ENCODE results near the gene SLC38A1.

Gene SLC38A1

DNA sequence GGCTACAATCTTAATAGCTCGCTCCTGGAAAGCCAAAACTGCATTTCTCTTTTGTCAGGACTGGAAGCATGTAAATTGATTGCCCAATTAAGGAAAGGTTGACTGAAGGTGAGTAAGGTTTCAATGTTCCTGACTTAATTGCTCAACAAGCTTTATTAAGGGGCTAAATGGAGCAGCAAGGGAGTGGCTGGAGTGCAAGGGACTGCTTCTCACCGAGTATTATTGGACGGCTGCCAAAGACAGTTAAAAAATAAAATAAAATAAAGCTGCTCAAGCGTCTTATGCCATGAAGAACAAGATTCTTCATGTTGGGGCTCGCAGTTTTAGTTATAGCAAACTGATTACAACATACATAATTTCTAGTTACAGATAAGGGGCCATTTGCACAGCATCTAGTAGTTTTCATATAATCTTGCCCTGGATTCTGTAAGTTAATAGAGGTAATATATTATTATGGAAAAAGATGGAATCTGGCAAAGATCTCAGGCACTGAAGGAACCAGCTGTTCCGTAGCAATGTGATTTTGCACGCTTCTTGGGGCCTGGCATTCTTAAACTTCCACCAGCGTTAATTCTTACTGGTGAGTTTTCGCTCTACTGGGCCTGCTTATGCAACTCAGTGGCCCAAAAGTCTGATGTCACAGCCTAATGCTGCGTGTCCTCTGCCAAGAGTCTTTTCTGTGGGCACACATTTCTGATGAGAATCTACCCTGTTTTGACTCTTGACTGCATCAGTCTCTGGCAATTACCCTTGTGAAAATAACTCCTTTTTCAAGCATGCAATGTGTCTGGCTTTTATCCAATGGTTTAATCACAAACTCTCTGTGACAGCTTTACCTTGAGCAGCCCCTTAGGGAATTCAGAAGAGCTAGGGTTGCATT, 108.5 kb downstream of the SLC38A1 start:
- ATAC-seq (no peak), DNase-seq (ENCODE audit: low spot score in 2 of 2) (no peak)
- Mint-ChIP-seq H3K9me3 (peaks cover 7% of the 10 kb centered on the region), H3K4me3 (no peak overlapping the region), H3K36me3 (no peaks in the 10 kb centered on the region), H3K27ac (no peak overlapping the region), H3K4me1 (no peaks in the 10 kb centered on the region)

DNA sequence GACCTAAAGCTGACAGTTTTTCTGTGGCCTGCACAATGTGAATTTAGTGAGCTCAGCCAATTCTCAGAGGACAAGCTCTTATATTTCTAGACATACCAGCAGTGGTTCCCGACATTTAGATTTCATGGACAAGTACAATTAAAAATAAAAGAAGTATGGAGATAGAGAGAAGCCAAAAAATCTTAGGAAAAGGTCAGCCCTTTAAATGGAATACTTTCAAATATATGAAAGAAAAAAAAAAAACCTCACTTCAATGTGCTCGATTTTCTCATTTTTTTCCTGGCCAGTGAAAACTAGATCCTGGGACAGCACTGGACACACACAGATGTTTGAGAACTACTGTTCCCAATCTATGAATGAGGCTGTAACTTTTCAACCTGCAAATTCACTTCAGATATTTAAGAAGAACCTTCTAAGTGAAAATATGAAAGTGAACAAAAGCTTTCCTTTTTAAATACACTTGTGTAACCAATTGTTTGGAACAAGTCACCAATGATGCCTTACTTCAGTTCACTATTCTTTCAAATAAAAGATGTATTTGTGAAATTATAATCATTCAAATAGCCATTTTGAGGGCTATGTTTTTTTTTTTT, 109.4 kb downstream of the SLC38A1 start:
- no peak for DNase-seq (ENCODE audit: low spot score in 2 of 2)
- Mint-ChIP-seq H3K36me3 (no peaks in the 10 kb centered on the region), H3K4me1 (no peaks in the 10 kb centered on the region), H3K9me3 (peaks cover 7% of the 10 kb centered on the region), H3K4me3 (no peak overlapping the region), H3K27ac (no peak overlapping the region)
- no peak for ATAC-seq

DNA sequence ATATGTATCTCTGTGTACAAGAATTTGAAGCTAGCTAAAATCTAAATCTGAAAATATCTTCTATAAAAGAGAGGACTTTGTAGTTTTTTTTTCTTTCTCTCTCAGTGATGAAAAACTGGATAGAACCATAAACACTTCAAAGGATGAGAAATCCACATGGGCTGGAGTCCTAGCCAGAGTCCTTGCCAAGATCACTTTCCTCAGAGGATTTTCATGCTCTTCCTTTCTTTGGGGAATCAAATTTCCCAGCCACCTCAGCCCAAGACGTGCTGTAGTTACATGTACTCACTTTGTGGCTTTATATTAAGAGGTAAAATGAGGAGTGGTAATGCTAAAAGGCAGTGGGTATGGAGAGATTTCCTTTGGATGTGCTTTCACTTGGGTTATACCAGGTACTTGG, 110.3 kb downstream of the SLC38A1 start:
- Mint-ChIP-seq H3K4me3 (no peak overlapping the region), H3K36me3 (no peaks in the 10 kb centered on the region), H3K4me1 (no peaks in the 10 kb centered on the region), H3K27ac (no peak overlapping the region), H3K9me3 (peaks cover 7% of the 10 kb centered on the region)
- DNase-seq (ENCODE audit: low spot score in 2 of 2), result no peak
- ATAC-seq, result no peak

DNA sequence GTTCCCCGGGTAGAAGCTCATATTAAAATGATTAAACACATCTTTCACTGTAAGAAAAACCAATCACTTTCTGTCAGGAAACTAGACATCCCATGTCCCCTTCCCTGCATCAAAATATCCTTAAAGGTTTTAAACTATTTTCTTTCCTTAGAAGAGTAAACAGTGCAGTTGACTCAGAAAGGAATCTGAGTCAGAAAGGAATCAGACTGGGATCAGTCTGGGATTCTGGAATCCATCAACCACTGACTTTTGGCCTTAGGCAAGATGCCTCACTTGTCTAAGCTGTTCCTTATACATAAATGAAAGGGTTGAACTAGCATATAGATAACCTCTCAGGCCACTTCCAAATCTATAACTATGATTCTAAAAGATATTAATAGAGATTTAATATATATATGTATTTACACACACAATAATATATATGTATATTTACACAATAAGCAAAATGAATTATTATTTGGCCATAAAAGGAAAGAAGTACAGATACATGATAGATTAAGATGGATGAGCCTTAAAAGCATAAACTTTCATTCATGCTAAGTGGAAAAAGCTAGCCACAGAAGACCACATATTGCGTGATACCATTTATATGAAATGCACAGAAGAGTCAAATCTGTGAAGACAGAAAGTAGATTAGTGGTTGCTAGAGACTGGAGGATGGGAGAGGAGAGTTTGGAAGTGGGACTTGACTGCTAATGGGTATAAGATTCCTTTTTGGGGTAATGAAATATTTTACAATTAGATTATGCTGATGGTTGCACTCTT, 114.4 kb downstream of the SLC38A1 start:
- ATAC-seq (no peak), DNase-seq (ENCODE audit: low spot score in 2 of 2) (no peak)
- H3K4me1 Mint-ChIP-seq, result no peaks in the 10 kb centered on the region
- H3K27ac Mint-ChIP-seq, result no peak overlapping the region
- no peaks in the 10 kb centered on the region for H3K36me3 Mint-ChIP-seq
- H3K4me3 Mint-ChIP-seq, result no peak overlapping the region
- H3K9me3 Mint-ChIP-seq, result peaks cover 7% of the 10 kb centered on the region

DNA sequence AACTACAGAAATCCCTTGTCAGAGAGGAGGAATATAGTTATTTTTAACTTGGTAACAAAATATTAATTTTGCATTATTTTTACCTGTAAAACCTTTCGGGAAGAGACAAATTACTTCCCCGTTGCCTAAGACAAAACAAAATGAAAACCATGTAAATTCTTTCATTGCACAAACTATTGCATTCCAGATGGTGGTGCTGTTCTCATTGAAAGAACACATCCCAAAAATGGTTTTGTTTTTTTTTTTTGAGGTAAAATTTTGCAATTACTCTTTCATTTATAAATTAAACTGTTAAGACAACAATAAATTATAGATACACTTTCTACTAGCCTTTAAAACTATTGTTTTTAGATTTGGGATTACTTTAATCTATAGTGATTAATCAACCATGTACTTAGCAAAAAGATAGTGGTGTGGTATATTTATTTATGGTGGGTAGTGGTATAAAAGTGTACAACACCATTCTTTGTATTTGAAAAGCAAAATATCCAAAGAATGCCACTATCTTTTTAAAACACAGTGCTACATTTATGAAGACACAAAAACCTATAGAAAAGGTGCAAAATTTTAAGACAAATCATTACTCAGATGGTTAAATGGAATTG, 115.5 kb downstream of the SLC38A1 start:
- Mint-ChIP-seq H3K27ac (no peak overlapping the region), H3K9me3 (peaks cover 7% of the 10 kb centered on the region), H3K4me3 (no peak overlapping the region), H3K36me3 (no peaks in the 10 kb centered on the region), H3K4me1 (peaks cover 5% of the 10 kb centered on the region)
- no peak for ATAC-seq
- no peak for DNase-seq (ENCODE audit: low spot score in 2 of 2)

DNA sequence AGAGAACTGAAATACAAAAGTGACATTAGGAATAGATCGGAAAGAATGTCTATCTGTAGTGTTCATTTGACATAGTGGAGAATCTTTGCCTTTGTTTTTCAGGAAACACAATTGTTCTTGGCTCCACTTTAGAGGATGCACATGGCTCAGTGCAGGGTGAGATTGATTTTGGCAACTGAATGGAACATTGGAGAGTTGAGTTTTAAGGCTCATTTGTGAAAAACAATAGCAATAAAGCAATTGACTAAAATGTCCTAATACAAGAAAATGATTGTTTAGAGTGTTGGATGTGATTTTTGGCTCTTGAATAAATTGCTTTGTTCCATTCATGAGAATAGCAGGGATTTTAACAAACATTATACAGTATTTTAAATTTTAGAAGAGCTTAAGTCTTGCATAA, 116.4 kb downstream of the SLC38A1 start:
- peaks cover 5% of the 10 kb centered on the region for H3K4me1 Mint-ChIP-seq
- no peak for ATAC-seq
- no peak overlapping the region for H3K4me3 Mint-ChIP-seq
- no peak overlapping the region for H3K27ac Mint-ChIP-seq
- DNase-seq (ENCODE audit: low spot score in 2 of 2), result no peak
- H3K36me3 Mint-ChIP-seq, result no peaks in the 10 kb centered on the region
- H3K9me3 Mint-ChIP-seq, result peaks cover 7% of the 10 kb centered on the region

DNA sequence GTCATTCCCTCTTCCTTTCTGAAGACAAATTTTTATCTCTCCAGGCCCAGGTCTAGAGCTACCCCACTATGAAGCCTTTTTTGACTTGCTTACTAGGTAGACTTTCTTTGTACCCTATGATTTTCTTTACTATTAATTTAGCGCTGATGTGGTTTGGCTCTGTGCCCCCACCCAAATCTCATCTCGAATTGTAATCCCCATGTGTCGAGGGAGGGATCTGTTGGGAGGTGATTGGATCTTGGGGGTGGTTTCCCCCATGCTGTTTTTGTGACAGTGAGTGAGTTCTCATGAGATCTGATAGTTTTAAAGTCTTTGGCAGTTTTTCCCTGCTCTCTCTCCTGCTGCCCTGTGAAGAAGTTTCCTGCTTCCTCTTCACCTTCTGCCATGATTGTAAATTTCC, 118.1 kb downstream of the SLC38A1 start:
- DNase-seq (ENCODE audit: low spot score in 2 of 2) (no peak), ATAC-seq (no peak)
- H3K27ac Mint-ChIP-seq, result no peak overlapping the region
- H3K4me3 Mint-ChIP-seq, result no peak overlapping the region
- H3K4me1 Mint-ChIP-seq, result peaks cover 5% of the 10 kb centered on the region
- H3K9me3 Mint-ChIP-seq, result no peaks in the 10 kb centered on the region
- H3K36me3 Mint-ChIP-seq, result no peaks in the 10 kb centered on the region

DNA sequence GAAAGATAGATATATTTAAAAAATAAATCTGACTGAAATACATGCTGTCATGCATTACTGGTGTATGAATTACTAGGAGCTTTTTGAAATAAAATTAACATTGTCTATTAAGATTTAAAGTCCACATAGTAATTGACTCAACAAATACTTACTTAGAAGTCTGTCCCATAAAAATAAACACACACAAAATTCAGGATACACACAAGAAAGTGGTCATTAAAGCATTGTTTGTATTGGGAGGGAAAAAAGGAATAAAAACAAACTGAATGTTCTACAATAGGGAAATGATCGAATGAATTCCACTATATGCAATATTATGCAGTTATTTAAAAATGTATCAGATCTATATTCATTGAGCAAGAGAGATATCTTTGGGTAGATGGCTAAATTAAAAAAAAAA, 118.9 kb downstream of the SLC38A1 start:
- peaks cover 5% of the 10 kb centered on the region for H3K4me1 Mint-ChIP-seq
- H3K27ac Mint-ChIP-seq, result no peak overlapping the region
- H3K36me3 Mint-ChIP-seq, result no peaks in the 10 kb centered on the region
- H3K9me3 Mint-ChIP-seq, result no peaks in the 10 kb centered on the region
- DNase-seq (ENCODE audit: low spot score in 2 of 2) (no peak), ATAC-seq (no peak)
- H3K4me3 Mint-ChIP-seq, result no peak overlapping the region

DNA sequence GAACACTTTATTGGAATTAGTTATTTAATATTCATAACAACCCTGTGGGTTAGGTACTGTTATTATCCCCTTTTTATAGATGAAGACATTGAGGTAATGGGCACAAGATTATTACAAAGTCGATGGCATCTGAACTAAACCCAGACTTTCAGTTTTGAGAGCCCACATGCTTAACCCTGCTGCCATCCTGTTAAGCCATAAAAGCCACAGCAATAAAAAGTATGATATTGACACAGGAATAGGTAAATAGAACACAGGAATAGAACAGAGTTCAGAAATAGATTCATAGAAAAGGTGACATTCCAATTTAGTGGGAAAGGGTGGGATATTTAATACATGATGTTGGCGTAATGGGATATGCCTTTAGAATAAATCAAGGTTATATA, 119.8 kb downstream of the SLC38A1 start:
- ATAC-seq, result no peak
- no peak overlapping the region for H3K27ac Mint-ChIP-seq
- DNase-seq (ENCODE audit: low spot score in 2 of 2), result no peak
- no peak overlapping the region for H3K4me3 Mint-ChIP-seq
- H3K9me3 Mint-ChIP-seq, result no peaks in the 10 kb centered on the region
- H3K4me1 Mint-ChIP-seq, result peaks cover 5% of the 10 kb centered on the region
- no peaks in the 10 kb centered on the region for H3K36me3 Mint-ChIP-seq

DNA sequence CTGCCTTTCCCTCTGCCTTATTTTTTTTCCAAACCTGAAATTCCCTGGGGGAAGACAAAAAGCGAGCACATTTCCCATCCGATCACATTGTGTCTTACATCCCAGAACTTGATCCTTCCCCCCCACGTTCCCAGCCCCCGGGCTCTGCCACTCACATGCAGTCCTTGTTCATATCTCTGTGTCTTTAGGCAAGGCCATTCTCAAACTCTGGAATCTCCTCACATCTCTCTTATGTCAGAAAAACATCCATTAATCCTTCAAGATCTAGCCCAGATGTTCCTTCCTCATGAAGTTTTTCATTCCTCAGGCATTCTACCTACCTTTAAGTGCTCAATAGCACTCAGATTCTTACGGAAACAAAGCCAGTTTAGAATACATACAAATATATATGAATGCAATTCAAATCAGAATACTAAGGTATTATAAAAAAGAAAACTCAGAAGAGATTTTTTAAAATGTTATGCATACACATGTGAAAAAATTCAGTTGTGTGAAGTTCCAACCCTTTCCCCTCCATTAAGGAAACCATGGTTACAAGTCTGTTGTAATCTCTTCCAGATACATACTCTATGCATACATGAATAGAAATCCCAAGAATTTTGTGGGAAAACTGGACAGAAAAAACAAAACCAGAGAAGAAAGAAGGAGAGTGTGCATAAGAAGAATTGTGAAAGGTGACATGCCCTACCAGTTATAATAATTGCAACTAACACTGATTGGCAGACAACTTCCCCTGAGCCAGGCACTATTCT, 120.3 kb downstream of the SLC38A1 start:
- ATAC-seq (no peak), DNase-seq (ENCODE audit: low spot score in 2 of 2) (no peak)
- Mint-ChIP-seq H3K4me3 (no peak overlapping the region), H3K9me3 (no peaks in the 10 kb centered on the region), H3K27ac (no peak overlapping the region), H3K4me1 (peaks cover 5% of the 10 kb centered on the region), H3K36me3 (no peaks in the 10 kb centered on the region)

DNA sequence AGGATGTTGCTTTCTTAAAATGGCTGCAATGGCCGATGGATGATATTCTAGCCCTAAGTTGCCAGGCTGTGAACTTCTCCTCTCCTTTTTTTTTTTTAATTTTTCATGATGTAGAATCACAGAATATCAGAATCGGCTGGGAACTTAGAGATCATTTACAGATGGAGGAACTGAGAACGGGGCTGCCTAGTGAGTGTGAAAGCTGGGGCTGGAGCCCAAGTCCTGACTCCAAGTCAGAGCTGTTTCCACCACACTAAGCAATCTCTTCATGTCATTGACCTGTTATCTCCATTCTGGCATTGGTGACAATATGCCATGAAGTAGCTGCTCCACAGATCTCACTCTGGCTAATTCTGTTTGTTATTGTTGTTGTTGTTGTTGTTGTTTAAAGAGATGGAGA, 121.7 kb downstream of the SLC38A1 start:
- peaks cover 5% of the 10 kb centered on the region for H3K4me1 Mint-ChIP-seq
- no peaks in the 10 kb centered on the region for H3K9me3 Mint-ChIP-seq
- no peak overlapping the region for H3K4me3 Mint-ChIP-seq
- DNase-seq (ENCODE audit: low spot score in 2 of 2) (no peak), ATAC-seq (no peak)
- no peak overlapping the region for H3K27ac Mint-ChIP-seq
- no peaks in the 10 kb centered on the region for H3K36me3 Mint-ChIP-seq

DNA sequence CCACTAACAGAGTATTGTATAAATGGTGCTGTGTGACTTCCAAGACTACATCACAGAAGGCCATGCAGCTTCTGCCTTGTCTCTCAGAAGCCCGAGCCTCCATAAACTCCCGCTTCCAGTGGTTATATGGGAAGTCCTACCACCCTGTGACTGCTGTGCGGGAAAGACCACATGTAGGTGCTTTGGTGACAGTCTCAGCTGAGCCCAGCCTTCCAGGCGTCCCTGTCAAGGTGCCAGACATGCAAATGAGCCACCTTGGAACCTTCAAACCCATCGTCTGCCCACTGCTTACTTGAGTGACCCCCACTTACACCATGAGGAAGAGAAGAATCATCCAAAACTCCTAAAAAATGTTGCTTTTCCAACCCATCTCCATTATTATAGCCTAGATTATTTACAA, 123.0 kb downstream of the SLC38A1 start:
- Mint-ChIP-seq H3K9me3 (no peaks in the 10 kb centered on the region), H3K4me1 (peaks cover 5% of the 10 kb centered on the region), H3K4me3 (no peak overlapping the region), H3K36me3 (no peaks in the 10 kb centered on the region), H3K27ac (no peak overlapping the region)
- ATAC-seq (no peak), DNase-seq (ENCODE audit: low spot score in 2 of 2) (no peak)

DNA sequence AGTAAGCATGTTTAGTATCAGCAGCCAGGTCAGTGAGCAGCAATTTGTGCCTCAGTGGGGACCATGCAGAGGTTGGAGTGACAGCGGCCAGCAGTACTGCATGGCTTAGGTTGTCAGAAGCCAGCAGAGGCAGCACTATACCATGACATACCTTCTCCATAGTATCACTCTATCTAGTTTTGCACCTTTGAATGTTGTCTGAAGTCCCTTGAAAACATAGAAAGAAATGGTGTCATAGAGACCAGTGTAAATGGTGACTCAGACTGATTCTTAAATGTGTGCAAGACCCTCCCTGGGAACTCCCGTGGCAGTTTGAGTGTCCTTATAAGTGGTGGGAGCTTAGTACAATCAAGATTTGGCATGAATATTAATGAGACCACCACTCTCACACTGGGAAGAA, 124.4 kb downstream of the SLC38A1 start:
- Mint-ChIP-seq H3K9me3 (no peaks in the 10 kb centered on the region), H3K4me3 (no peak overlapping the region), H3K36me3 (no peaks in the 10 kb centered on the region), H3K27ac (no peak overlapping the region), H3K4me1 (peaks cover 5% of the 10 kb centered on the region)
- no peak for DNase-seq (ENCODE audit: low spot score in 2 of 2)
- ATAC-seq, result no peak

DNA sequence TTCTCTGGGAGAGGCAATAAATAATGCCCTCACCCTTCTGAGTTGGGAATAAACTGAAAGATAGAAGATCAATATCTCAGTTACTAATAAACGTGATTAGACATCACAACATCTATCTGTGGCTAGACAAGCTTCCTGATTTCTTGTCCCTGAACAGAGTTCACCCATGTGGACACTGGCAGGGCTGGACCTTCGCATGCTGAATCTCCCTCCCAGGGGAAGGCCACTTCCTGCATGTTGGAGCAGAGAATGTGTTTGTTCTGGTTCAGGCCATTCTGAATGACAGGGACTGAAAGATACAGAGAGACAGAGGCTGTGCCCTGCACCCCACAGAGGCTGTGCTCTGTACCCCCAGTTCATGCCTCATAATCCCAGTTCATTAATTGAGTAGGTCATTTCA, 132.6 kb downstream of the SLC38A1 start:
- no peak overlapping the region for H3K4me3 Mint-ChIP-seq
- no peak overlapping the region for H3K27ac Mint-ChIP-seq
- ATAC-seq (no peak), DNase-seq (ENCODE audit: low spot score in 2 of 2) (no peak)
- no peaks in the 10 kb centered on the region for H3K9me3 Mint-ChIP-seq
- no peaks in the 10 kb centered on the region for H3K4me1 Mint-ChIP-seq
- H3K36me3 Mint-ChIP-seq, result no peaks in the 10 kb centered on the region

DNA sequence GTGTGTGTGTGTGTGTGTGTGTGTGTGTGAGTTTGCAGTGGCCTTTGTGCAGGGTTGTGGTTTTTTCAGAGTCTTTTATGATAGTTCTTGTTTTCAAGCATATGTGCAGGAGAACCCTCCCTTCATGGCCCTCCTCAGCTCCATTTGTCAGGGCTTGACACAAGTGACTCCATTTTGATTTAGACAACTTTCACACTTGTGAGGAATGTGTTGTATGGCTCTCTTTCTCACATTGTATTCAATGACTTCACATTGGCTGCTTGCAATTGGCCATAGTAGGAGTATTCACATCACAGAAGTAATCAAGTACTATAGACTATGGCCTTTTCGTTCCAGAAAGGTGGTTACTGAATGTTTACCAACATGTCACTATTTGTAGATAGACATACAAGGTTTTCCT, 133.1 kb downstream of the SLC38A1 start:
- no peak for DNase-seq (ENCODE audit: low spot score in 2 of 2)
- Mint-ChIP-seq H3K9me3 (no peaks in the 10 kb centered on the region), H3K36me3 (no peaks in the 10 kb centered on the region), H3K4me1 (no peaks in the 10 kb centered on the region), H3K4me3 (no peak overlapping the region), H3K27ac (no peak overlapping the region)
- no peak for ATAC-seq
